Stimulated activated CD8-positive, alpha-beta memory T cell treated with anti-CD3 and anti-CD28 coated beads, Interleukin-7, amount 100 ng/mL, for 1 hour (primary cell): ENCODE data around the gene MAP10.

Experiments
- DNase-seq, 2 donors: peaks; one replicate each; pipeline ENCODE4 v3.0.0-alpha.2; 2020; ENCODE audit warnings: low read depth in 2 of 2

MAP10 gene

DNA sequence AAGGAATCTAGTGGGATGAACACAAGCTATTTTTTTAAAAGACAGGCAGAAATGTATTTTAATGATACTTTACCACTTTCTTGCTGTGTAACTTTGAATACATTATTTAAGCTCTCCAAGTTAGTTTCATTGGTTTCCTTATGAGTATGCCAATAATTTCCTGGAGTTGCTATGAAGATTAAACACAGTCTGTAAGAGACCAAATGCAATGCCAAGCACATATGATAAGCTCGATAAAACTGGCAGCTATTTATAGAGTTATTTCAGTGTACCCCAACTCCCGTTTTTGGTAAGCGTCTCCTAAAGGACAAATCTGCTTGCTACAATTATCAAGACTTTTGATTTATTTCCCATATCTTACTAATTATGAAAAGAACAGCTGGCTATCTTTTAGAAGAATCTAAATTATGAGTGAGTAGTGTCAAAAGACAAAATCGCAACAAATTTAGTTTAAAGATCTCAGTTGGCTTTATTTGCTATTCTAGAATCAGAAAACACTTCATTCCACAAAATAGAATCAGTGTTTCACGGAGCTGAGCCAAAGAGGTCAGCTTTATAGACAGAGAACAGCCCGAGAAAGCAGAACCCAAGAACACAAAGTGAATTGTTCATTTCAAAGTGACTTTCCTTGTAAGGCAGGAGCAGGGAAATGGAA, 7.2 kb upstream of the MAP10 start:
- no peak for DNase-seq

DNA sequence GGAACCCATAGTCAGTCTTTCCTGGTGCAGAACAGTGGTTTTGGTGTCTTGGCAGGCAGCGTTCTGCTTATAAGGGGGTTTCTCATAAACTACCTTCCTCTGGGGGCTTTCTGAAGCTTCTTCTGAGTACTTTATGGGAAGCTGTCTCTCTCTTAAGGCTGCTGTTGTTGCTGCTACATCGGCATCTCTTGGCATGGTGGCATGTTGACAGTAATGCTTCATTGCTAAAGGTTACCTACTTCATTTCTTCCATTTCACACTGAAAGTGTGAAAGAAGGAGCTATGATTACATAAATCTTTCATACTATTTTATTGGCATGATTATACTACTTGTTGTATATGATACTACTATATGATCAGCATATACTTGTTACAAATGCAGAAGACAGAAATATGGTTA, 6.3 kb upstream of the MAP10 start:
- DNase-seq = no peak

DNA sequence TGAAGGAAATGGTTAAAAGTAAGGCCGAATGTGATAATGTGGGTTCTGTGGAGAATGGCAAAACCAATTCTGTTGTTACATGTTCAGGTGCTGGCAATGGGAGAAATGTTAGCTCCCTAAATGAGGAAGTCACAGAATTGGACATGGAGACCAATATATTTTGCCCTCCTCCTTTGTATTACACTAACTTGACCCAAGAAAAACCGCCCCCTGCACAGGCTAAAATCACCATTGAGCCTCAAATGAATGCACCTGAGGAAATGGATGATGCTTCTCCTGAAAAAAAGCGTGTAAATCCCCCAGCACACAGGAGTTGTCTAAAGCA, 932 bp downstream of the MAP10 start:
- no peak for DNase-seq

DNA sequence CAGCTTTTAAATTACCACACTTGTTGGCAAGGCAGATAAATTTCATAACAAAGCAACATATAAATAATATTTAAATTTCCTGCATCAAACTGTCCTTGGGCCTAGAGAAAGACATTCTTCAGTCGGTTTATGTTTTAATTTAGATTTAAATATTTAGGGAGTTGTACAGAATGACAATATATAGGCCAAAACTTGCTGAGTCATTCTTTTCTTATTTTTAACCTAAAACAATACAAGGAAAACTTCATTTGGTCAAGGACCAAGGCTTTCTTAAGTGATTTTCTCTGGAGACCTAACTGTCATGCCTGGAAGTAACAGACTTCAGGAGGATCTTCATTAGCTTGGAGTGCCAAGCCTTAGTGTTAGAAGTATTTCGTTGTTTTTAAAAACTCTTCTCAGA, 5.6 kb downstream of the MAP10 start:
- DNase-seq = no peak

DNA sequence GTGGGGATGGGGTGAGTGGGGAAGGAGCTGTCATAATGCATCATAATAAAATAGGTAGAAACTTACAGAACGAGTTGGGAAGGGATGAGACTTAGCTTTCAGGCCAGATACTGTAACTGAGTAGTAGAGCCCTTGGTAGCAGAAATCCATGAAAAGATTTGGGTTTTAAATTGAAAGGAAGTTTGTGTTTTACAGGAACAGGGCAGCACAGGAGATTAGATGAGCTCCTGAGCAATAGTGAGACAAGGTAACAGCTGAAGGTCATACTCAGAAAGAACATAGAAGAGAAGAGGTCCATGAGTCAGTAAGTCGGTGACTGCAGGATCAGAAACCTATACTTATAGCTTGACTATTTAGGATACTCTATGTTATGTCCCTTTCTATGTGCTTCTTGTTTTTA, 7.3 kb downstream of the MAP10 start:
- no peak for DNase-seq

DNA sequence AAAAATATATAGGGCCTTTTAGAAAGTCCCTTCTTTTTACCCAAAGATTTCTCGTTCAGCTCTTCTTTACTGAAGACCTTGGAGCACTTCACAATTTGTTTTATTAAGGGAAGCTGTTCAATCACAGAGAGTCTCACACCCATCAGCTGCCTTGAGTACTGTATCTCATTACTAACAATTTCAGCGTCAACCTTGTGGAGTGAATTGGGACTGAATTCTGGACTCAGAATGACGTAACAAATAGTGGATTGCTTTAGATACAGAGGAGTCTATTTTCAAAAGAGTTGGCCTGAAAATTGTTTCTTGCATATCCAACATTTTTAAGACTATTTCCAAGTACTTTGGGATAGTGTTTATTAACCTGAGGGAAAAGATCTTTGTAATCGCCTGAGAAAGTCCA, 7.9 kb downstream of the MAP10 start:
- DNase-seq = no peak

DNA sequence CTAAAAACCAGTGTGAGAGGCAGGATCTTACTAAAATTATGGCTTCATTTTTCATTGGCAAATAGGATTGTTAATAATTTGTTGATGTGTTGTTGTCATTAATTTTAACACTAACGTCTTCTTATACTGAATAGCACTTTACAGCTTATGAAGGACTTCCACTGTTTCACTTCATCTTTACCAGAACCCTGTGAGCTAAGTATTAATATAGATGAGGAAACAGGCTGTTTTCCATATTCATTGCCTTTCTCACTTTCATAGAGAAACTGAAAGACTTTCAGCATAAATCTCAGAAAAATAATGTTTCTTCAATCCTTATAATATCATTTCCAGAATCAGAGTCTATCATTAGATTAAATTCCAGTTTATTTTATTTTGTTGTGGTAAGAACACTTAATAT, 8.5 kb downstream of the MAP10 start:
- DNase-seq = no peak

DNA sequence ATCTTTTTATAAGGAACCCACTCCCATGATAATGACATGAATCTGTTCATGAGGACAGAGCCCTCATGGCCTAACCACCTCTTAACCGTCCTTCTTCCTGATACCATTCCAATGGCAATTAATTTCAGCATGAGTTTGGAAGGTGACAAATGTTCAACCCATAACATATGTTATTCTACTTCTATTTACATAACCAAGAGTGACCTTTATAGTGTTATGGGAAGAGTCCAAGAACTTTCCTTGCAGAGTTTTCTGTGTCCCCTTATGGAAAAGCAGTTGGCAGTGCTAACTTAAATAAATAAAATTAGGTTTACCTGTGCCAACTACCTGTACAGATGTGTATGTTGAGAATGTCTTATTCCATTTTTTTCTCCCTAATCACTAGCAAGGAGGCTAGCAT, 11.1 kb downstream of the MAP10 start:
- DNase-seq = no peak

DNA sequence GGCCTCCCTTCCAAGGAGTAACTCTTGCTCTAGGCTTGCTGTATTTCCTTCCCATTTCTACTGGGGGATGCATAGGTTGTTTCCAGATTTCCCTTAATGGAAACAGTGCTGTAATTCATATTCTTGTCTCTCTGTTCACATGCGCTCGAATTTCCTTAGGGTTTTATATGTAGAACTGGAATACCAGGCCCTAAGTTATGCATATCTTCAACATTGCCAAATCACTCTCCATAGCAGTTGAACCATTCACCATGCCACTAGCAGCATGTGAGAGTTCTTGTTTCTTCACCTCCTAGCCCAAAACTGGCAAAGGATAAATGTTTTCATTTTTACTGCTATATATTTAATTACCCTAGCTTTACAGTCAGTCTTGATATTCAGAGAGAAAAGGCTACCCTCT, 12.8 kb downstream of the MAP10 start:
- no peak for DNase-seq

DNA sequence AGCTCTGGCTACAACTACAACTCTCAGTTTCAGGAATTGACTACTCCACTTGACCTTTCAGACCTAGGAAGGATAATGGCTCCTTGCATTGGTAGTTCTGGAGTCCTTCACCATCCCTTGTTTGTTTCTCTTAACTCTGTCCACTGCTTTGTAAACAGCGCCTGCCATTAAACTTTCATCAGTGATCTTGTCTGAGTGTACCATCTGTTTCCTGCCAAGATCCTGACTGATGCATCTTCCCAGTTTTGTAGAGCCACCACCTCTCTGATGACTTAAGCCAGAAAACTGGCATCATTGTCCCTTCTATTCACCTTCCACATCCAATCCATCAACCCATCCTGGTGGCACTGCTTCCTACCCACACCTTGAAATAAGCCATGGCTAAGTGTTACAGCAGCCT, 15.2 kb downstream of the MAP10 start:
- no peak for DNase-seq

DNA sequence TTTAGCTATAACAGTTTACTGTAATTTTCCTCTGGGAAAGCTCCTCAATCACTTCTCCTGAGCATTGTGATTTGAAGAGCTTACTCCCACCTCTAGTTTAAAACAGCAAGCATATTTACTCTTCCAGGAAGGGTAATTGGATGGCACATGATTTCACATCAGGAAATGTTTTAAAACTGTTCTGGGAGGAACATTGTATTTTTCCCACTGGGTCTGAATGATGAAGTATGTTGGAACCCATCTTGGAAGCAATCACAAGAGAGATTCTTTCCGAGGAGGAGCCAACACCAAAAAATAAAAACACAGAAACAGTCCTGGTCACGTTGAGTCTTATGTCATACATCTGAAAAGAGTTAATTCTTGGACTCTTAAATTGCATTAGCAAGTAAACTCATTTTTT, 17.3 kb downstream of the MAP10 start:
- no peak for DNase-seq

DNA sequence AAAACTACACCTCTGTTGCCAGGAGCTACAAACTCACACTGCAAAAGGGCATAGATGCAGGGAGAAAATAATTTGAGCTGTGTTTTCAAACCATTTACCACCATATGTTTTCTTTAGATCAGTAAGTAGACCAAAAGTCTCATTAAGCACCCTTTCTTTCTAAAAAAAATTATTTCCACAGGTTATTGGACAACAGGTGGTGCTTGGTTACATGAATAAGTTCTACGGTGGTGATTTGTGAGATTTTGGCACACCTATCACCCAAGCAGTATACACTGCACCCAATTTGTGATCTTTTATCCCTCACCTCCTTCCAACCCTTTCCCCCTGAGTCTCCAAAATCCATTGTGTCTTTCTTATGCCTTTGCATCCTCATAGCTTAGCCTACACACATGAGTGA, 21.1 kb downstream of the MAP10 start:
- DNase-seq = no peak

DNA sequence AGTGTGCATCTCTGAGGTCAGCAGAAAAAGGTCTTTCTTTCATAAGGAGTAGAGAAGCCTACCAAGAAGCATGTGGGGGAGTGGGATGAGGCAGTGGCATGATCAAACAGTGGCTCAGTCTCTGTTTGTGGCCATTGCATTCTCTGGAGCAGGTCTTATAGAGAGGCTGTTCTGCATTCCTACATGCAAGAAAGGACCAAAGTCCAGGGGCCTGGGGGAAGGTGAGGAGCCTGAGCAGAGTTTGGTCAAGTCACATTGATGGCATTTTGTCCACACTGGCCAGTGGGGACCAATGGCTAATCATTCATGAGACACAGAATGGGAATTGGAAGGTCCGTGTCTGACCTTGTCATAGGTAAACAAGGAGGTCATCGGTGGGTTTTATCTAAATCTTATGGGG, 25.4 kb downstream of the MAP10 start:
- DNase-seq = no peak

DNA sequence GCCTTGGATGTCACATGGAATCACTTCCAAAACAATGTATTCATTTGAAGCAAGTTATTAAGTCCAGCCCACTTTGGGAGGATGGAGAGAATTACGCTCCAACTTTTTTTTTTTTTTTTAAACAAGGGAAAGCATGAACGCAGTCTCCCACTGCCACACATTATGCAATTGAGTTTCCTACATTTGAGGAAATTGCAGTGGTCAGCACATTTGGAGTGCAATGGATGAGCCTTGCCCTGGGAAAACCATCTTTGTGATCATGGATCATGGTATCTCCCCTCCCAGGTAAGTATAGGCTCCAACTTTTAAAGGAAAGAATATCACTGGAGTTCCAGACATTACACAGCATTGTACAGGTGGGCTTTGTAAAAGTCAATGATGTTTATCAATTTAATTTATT, 26.7 kb downstream of the MAP10 start:
- no peak for DNase-seq

DNA sequence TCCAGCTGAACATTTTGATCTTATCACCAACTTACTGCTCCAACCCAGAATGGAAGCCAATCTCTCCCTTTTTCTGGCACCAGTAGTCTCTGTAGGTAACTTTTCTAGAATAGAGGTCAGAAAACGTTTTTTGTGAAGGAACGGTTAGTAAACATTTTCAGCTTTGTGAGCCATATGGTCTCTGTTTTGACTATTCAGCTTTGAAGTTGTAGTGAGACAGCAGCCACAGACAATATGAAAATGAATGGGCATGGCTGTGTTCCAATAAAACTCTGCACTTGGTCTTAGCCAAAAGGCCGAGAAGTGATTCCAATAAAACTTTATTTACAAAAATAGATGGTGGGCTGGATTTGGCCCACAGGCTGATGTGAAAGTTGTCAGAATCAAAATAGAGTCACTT, 28.9 kb downstream of the MAP10 start:
- DNase-seq = no peak

DNA sequence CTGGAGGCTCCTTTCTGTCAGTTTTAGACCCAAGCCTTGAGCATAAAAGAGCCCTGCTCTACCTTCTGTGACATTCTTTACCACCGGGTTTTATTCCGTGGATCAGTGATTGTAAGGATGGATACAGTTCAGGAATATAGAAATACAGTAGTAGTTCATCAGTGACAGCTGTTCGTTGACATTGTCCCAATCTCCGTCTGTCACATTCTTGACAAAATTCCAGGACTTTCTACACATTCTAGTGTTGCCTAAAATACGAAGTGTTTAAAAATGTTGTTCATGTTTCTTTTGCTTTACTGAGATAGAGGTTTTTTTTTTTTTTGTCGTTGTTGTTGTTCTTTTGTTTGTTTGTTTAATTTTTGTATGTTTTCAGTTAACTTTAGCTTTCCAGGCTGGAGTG, 29.9 kb downstream of the MAP10 start:
- no peak for DNase-seq

DNA sequence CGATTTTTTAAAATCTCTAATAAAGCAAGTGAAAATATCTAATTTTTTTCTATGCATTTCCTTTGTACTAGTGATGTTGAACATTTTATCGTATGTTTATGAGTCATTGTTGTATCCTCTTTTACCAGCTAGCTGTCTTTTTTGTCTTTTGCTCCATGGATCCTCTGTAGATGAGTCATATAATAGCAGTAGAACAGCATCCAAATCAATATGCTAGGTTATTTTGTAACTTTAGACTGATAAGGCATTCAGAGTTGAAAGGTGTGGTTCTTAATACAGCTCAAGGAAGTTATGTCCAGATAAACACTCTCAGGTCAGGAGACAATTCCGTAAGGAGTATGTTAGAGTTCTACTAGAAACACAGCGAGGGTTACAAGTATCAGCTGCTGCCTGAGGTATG, 31.9 kb downstream of the MAP10 start:
- no peak for DNase-seq

DNA sequence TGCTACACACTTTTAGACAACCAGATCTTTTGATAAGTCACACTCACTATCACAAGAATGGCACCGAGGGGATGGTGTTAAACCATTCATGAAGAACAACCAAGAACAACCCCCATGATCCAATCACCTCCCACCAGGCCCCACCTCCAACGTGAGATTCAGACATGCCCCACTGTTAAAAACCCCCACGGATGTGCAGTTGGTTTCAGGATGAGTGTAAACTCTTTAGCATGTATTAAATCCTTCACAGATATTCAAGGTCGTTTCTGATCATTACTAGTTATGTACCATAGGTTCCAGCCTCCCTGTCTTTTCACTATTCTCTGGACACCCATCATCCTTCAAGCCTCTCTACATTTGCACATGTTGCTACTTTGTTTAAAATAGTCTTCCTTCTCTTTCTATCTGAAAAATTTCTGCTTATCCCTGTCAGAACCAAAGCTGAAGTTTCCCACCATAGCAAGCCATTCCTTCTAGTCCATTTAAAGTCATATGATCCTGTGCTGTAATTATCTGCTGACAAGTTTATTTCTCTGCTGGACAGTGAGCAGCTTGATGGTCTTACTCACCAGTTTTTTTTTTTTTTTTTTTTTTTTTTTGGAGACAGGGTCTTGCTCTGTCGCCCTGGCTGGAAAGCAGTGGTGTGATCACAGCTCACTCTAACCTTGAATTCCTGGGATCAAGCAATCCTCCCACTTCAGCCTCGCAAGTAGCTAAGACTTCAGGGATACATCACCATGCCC, 36.8 kb downstream of the MAP10 start:
- no peak for DNase-seq

DNA sequence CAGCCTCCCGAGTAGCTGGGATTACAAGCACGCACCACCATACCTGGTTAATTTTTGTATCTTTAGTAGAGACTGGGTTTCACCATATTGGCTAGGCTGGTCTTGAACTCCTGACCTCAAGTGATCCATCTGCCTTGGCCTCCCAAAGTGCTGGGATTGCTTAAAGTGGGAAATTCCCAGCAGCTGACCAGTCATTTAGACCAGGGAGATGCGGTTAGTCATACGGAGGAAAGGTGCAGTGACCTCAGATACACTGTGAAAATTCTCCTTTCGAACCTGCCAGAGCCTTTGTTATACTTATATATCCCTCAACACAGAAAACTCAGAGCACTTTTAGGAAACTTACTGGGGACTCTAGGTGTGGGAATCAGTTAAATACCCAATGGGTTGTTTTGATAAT, 39.6 kb downstream of the MAP10 start:
- no peak for DNase-seq

DNA sequence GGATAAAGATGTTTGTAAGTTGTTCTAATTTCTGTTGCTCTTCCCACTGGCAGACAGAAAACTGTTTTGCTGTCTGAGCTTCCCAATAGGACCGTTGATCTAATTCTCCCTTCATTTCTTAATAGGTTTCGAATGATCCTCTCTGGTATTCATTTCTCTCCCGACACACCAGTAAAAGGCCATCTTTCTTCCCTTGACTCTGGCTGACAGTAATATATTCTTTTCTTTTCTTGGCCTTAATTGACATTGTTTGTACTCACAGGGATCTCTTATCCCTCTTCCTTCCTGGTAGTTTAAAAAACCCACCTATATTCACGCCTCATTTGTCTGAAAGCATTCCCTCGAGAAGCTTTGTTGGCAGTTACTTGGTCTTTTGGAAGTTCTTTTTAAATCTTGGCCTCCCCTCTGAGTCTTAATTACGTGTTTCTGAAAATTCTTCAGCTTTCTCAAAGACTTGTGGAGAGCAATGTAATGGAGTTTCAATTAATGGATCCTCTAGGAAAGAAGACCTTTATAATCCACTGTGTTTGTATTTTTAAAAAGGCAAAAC, 40.3 kb downstream of the MAP10 start:
- DNase-seq = no peak

DNA sequence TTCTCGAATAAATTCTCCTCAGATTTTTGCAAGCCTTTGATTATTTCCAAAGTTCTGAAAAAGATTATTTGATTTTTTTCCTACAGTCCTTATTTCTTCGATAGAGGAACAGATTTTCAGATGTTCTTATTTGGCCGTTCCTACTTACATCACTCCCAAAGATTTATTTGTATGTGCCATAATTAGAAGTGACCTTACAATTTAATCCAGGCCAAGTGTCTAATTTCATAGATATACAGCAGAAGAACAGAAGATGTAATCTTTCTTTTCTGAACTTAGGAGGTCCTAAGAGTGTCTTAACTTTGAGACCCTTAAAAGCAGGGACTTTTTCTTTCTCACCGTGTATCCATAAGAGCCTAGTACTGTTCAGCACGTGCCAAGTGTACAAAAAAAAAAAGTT, 46.3 kb downstream of the MAP10 start:
- no peak for DNase-seq

DNA sequence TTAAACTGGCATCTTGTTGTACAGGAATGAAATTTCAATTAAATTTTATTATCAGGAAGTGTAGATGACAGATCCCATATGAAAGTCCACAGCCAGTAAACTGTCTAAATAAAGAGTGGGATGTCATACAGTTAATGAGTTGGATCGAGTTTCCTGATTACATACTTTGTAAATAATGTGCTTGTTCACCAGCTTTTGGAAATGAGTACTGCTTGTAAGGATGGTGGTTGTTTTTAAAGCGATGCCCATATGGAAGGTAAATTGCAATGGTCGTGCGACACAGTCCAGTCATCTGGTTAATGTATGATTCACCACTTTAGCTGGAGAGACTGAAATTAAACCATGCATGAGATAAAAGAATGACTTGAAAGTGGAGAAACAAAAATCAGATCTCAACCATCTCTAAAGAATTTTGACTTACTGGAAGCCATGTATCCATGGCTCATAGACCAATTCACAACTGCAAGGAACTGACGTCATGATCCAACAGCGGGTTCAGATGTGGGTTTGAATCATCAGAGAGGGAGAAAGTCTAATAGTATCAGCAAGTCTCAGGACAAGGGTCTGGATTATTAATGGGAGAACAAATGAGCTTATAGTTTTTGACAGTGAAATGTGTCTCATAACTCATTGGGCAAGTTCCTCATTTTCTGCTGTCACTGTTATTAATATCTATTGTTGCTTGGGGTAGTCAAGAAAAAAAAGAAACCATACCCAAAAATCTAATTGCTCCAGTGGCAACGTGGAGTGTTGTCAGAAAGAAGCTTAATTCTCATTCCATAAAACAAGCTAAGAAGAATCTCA, 49.0 kb downstream of the MAP10 start:
- no peak for DNase-seq

DNA sequence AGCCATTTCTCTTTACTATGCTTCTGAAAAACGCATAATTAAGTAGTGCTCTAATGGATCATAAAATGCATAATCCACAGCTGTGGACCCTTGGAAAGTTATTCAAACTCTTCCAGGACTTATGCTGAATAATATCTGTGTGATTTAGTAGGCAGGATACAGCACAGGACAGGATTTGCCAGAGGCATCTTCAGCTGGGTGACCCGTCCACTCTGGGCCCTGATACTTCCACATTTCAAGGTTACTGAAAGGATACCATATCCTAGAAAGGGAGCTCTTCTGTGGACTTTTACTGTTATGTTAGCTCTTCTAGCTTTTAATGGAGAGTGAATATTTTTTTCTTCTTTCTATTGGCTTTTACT, 49.6 kb downstream of the MAP10 start:
- no peak for DNase-seq
